Testis (tissue), 2 donors: ENCODE measurements around the gene FOXN3.

Experiments used
- POLR2A ChIP-seq: fragments of 450-650 bp; IDR thresholded peaks from one replicate; pipeline ENCODE4 v1.6.1; 2017; ENCODE audit warnings: antibody characterized with exemption, mild to moderate bottlenecking, moderate library complexity
- TF ChIP-seq, protein P1 (sequence below), 3 experiments: fragments of 450-650 bp in 2 of 3; fragments of 200-600 bp in 1 of 3; sonication (generic) in 1 of 3; IDR thresholded peaks; one replicate each; pipeline ENCODE4 v1.5.1; 2016 to 2019; ENCODE audit warnings: antibody characterized with exemption in 3 of 3, mild to moderate bottlenecking in 2 of 3, moderate library complexity in 1 of 3

DNA sequence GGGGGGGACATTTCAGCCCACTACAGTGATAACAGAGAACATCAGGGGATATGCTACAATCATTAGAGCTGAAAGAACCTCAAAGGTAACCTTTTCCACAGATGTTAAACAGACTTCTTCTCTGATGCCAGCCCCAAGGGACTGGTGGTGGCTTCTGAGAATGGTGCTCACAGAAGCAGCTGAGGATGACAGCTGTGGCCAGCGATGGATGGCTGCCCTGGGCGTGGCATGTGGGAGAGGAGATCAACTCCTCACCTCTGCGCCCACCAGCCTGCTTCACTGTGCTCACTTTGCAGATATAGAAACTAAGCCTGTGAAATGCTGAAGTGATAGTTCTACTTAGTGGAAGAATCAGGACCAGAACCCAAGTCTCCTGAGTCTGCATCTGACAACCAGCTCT is 33.0 kb downstream of the FOXN3 start:
- TF ChIP-seq, protein P1, sequence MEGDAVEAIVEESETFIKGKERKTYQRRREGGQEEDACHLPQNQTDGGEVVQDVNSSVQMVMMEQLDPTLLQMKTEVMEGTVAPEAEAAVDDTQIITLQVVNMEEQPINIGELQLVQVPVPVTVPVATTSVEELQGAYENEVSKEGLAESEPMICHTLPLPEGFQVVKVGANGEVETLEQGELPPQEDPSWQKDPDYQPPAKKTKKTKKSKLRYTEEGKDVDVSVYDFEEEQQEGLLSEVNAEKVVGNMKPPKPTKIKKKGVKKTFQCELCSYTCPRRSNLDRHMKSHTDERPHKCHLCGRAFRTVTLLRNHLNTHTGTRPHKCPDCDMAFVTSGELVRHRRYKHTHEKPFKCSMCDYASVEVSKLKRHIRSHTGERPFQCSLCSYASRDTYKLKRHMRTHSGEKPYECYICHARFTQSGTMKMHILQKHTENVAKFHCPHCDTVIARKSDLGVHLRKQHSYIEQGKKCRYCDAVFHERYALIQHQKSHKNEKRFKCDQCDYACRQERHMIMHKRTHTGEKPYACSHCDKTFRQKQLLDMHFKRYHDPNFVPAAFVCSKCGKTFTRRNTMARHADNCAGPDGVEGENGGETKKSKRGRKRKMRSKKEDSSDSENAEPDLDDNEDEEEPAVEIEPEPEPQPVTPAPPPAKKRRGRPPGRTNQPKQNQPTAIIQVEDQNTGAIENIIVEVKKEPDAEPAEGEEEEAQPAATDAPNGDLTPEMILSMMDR (IDR thresholded peaks at IDR 0.05) = no peak
- TF ChIP-seq POLR2A = no peak
